Tibial artery (tissue), 4 donors: Measurements from ENCODE around the gene MOB1A.

Experiments
- DNase-seq, 2 donors: peaks; one replicate each; pipeline ENCODE4 v3.0.0-alpha.2; 2019
- H3K27ac ChIP-seq, 2 donors: fragments of 200-600 bp; sonication (generic) in 1 of 2; 1 replicate in 1 of 2; 2 replicates in 1 of 2; pipeline ENCODE4 v1.5.1; 2018 to 2019; ENCODE audit warnings: mild to moderate bottlenecking in 1 of 2
- H3K27me3 ChIP-seq, 2 donors: fragments of 200-600 bp; sonication (generic) in 1 of 2; one replicate each; pipeline versions ENCODE4 v1.5.1 to v1.6.0; 2016 to 2019
- H3K36me3 ChIP-seq, 3 donors: fragments of 200-600 bp; sonication (generic) in 2 of 3; one replicate each; pipeline ENCODE4 v1.5.1; 2016 to 2019; ENCODE audit warnings: mild to moderate bottlenecking in 2 of 3
- H3K4me1 ChIP-seq, 4 donors: fragments of 200-600 bp; sonication (generic) in 2 of 4; 1 replicate in 3 of 4; 2 replicates in 1 of 4; pipeline ENCODE4 v1.5.1; 2016 to 2019
- H3K4me3 ChIP-seq, 2 donors: fragments of 200-600 bp; sonication (generic) in 1 of 2; 1 replicate in 1 of 2; 2 replicates in 1 of 2; pipeline ENCODE4 v1.5.1; 2018 to 2019; ENCODE audit warnings: mild to moderate bottlenecking in 2 of 2
- H3K9me3 ChIP-seq, 3 donors: fragments of 200-600 bp; sonication (generic) in 1 of 3; one replicate each; pipeline ENCODE4 v1.5.1; 2016 to 2019
- intact Hi-C: fragments of 100-400 bp; cut with DNase I; formaldehyde crosslinking; loops from one replicate; pipeline ENCODE4 v1.15.0; 2023; ENCODE audit warnings: low total_unique reads
- TF ChIP-seq, protein P1 (sequence below), 2 experiments: fragments of 200-600 bp in 1 of 2; fragments of 450-650 bp in 1 of 2; IDR thresholded peaks; one replicate each; pipeline ENCODE4 v1.5.1; 2017 to 2019; ENCODE audit warnings: antibody characterized with exemption in 2 of 2, mild to moderate bottlenecking in 1 of 2, moderate library complexity in 1 of 2

The MOB1A gene

DNA sequence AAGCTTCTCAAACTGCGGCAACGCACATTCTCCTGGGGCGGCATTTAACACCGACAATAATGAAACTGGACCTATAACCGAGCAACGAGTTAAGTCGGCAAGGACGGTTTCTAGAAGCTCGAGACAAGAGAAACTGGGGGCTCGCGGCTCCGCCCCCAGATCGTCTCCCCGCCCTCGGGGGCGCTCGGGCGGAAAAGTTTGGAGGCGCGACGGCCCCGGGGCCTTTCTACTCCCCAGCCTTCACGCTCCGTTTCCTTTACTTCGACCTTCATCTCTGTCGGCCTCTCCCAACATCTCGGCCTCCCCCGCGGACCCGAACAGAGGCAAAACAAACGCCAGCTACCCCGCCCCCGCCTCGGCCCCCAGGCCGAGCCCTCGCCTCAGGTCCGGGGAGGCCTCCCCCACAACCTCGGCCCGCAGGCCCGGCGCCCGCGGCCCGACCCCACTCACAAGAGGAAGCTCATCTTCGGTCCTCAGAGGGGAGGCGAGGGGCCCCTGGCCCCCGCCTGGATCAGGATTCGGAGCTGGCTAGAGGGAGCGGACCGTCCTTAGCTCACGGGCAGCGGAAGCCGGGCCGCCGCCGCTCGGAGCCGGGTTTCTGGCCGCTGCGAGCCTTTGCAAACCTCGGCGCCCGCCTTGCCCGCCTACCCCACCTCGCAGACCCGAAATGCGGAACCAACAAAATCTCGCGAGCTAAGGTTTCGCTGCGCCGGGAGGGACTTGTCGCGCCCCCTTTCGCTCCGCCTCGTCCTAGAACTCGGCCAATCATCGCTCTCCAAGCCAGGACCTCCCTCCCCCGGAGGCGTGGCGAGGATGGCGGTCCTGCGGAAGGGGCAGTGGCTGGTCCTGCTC lies at the start of gene MOB1A:
Gene MOB1A (minus strand): TSS at position 669 of the 852 bp plus-strand sequence. CDS start 205 bp downstream, at position 464.
- peak; percentile 97 to 99 for DNase-seq
- TF ChIP-seq, protein P1, sequence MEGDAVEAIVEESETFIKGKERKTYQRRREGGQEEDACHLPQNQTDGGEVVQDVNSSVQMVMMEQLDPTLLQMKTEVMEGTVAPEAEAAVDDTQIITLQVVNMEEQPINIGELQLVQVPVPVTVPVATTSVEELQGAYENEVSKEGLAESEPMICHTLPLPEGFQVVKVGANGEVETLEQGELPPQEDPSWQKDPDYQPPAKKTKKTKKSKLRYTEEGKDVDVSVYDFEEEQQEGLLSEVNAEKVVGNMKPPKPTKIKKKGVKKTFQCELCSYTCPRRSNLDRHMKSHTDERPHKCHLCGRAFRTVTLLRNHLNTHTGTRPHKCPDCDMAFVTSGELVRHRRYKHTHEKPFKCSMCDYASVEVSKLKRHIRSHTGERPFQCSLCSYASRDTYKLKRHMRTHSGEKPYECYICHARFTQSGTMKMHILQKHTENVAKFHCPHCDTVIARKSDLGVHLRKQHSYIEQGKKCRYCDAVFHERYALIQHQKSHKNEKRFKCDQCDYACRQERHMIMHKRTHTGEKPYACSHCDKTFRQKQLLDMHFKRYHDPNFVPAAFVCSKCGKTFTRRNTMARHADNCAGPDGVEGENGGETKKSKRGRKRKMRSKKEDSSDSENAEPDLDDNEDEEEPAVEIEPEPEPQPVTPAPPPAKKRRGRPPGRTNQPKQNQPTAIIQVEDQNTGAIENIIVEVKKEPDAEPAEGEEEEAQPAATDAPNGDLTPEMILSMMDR (IDR thresholded peaks at IDR 0.05), result no peak
- peak within 1 kb of the TSS; percentile 81 to 84 for H3K4me3 ChIP-seq
- intact Hi-C loops, result no loop called here
- H3K4me1 ChIP-seq, result peaks cover 0 to 47% (median 22%) of the 10 kb centered on the region in 4 donors
- H3K27ac ChIP-seq, result peak within 1 kb of the TSS; percentile 92 to 94
- H3K36me3 ChIP-seq, result no peaks in the 10 kb centered on the region
- H3K27me3 ChIP-seq, result no peaks in the 10 kb centered on the region
- H3K9me3 ChIP-seq, result no peaks in the 10 kb centered on the region

DNA sequence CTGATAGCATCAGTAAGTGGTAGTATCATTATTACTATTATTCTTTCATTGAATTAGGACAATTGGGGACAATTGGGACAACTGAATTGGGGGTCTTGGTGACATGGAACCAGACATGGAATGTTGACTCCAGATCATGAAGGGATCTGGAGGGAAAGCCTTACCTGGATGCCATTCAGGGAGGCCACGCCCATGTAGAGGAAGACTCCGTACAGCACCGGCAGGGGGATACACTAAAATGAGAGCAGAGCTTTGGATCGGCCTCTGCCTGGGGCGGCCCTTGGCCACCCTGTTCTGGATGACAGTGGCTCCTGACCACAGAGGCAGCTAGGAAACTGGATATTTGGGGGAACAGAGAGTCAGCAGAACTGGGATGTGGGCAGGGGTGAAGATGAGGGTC lies 49.0 kb upstream of the MOB1A start:
- TF ChIP-seq, protein P1 (IDR thresholded peaks at IDR 0.05), result no peak
- Histone ChIP-seq H3K4me3 (no peak overlapping the region), H3K4me1 (peaks cover 0 to 38% (median 22%) of the 10 kb centered on the region in 4 donors), H3K27ac (peak overlapping the region; percentile 4 to 72), H3K36me3 (no peaks in the 10 kb centered on the region), H3K27me3 (no peaks in the 10 kb centered on the region), H3K9me3 (no peaks in the 10 kb centered on the region)
- intact Hi-C loops, result no loop called here
- DNase-seq, result no peak

DNA sequence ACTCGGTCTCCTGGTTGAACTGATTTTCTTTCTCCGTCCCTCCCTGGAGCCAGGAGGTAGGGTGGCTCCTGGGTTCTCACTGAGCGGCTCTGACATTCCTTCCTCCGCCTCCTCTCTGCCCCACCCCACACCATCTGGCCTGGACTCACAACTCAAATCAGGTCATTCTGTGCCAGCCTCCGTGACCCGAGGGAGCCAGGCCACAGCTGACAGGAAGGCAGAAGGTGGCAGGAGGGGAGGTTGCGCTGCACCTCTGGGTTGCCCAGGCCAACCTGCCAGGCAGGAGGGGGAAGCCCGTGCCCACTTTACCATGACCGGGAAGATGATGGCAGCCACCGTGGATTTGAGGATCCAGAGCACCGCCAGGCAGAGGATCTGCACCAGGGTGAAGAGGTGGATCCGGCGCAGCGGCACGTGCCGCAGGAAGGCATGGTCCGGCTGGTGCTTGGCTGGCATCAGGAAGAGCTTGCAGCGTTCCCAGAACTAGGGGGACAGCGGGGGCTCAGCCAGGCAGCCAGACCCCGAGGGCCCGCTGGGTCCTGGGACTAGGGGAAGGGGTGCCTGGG lies 48.1 kb upstream of the MOB1A start:
- Histone ChIP-seq H3K27me3 (no peaks in the 10 kb centered on the region), H3K4me3 (peak overlapping the region; percentile 1 to 21), H3K9me3 (no peaks in the 10 kb centered on the region), H3K36me3 (peaks cover 0 to 3% (median 0%) of the 10 kb centered on the region in 3 donors), H3K27ac (peak overlapping the region; percentile 72), H3K4me1 (peaks cover 0 to 38% (median 22%) of the 10 kb centered on the region in 4 donors)
- DNase-seq, result peak in 1 of 2 donors; percentile 75
- intact Hi-C loops, result no loop called here
- TF ChIP-seq, protein P1 (IDR thresholded peaks at IDR 0.05), result no peak

DNA sequence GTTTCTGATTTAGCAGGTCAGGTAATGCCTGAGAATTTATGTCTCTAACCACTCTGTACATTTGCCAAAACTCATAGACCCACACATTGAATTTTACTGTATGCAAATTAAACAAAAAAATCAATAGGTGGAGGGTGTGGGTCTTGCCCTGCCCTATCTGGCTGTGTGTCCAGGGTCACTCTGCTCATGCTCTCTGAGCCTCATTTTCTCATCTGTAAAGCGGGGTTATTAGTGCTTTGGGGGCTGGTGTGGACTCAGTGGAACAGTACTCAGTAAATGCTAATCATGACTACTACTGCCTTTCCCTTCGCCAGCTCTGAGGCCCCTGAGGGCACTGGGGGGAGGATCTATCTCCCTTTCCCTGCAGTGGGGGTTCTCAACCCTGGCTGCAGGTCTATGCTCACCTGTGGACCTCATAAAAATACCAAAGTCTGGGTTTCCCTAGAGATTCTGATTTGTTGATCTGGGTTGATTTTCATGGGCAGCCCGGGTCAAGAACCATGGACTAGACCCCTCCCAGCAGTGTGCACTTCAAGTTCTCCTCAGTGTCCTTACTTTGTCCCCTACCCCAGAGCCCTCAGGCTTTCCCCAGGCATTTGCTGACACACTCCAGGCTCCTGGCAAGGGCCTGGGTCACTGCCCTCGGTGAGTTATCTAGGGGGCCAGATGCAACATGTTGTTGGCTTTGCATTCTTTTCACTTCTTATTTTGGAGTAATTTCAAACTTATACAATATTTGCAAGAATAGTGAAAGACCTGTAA lies 47.2 kb upstream of the MOB1A start:
- intact Hi-C loops, result no loop called here

More for the DNA sequence above, 47.2 kb upstream of the MOB1A start:
- no peaks in the 10 kb centered on the region for H3K27me3 ChIP-seq
- peak overlapping the region in 1 of 2 donors; percentile 21 for H3K4me3 ChIP-seq
- DNase-seq, result no peak
- peaks cover 0 to 38% (median 22%) of the 10 kb centered on the region in 4 donors for H3K4me1 ChIP-seq
- peaks cover 0 to 11% (median 0%) of the 10 kb centered on the region in 3 donors for H3K36me3 ChIP-seq
- no peaks in the 10 kb centered on the region for H3K9me3 ChIP-seq
- peak overlapping the region; percentile 72 for H3K27ac ChIP-seq
- TF ChIP-seq, protein P1 (IDR thresholded peaks at IDR 0.05), result no peak
